Activated CD4-positive, alpha-beta T cell treated with anti-CD3 and anti-CD28 coated beads, Interleukin-2, amount 50 U/mL, for 1 hour (primary cell): ENCODE data around the gene DCBLD1.

Source experiments
- DNase-seq: peaks from one replicate; pipeline ENCODE4 v3.0.0-alpha.2; 2020

Gene DCBLD1

GRCh38 chr6:117473401-117473800 lies 9.1 kb upstream of the DCBLD1 start:
- DNase-seq: no peak

- DNase-seq: no peak
Observed at GRCh38 chr6:117477988-117478852, 4.3 kb upstream of the DCBLD1 start.

- no peak for DNase-seq
Observed at GRCh38 chr6:117478853-117479231, 3.6 kb upstream of the DCBLD1 start.

GRCh38 chr6:117480651-117481050 lies 1.8 kb upstream of the DCBLD1 start:
- DNase-seq: no peak

GRCh38 chr6:117481278-117481925 lies 1.1 kb upstream of the DCBLD1 start:
- no peak for DNase-seq

- DNase-seq: no peak
Observed at GRCh38 chr6:117481926-117482239, 591 bp upstream of the DCBLD1 start.

GRCh38 chr6:117483004-117483644 lies 650 bp downstream of the DCBLD1 start:
- DNase-seq: no peak

GRCh38 chr6:117483645-117484016 lies 1.2 kb downstream of the DCBLD1 start:
- DNase-seq: no peak

- DNase-seq: no peak
Observed at GRCh38 chr6:117484052-117484646, 1.7 kb downstream of the DCBLD1 start.

- DNase-seq: no peak
Observed at GRCh38 chr6:117485433-117485832, 3.0 kb downstream of the DCBLD1 start.

- no peak for DNase-seq
Observed at GRCh38 chr6:117487821-117488220, 5.3 kb downstream of the DCBLD1 start.

- no peak for DNase-seq
Observed at GRCh38 chr6:117489003-117489402, 6.5 kb downstream of the DCBLD1 start.

GRCh38 chr6:117491916-117492315 lies 9.4 kb downstream of the DCBLD1 start:
- no peak for DNase-seq

GRCh38 chr6:117493470-117493869 lies 11.0 kb downstream of the DCBLD1 start:
- DNase-seq: no peak

- no peak for DNase-seq
Observed at GRCh38 chr6:117494283-117494682, 11.8 kb downstream of the DCBLD1 start.

GRCh38 chr6:117494694-117495318 lies 12.3 kb downstream of the DCBLD1 start:
- DNase-seq: no peak

- DNase-seq: no peak
Observed at GRCh38 chr6:117495425-117495824, 13.0 kb downstream of the DCBLD1 start.

GRCh38 chr6:117495869-117496268 lies 13.4 kb downstream of the DCBLD1 start:
- no peak for DNase-seq

GRCh38 chr6:117496383-117496990 lies 14.0 kb downstream of the DCBLD1 start:
- no peak for DNase-seq

GRCh38 chr6:117497237-117497636 lies 14.8 kb downstream of the DCBLD1 start:
- DNase-seq: no peak

GRCh38 chr6:117498159-117498558 lies 15.7 kb downstream of the DCBLD1 start:
- no peak for DNase-seq

GRCh38 chr6:117501722-117502121 lies 19.2 kb downstream of the DCBLD1 start:
- no peak for DNase-seq

- no peak for DNase-seq
Observed at GRCh38 chr6:117502580-117502979, 20.1 kb downstream of the DCBLD1 start.
